PC-9 (cell line): ENCODE results near the gene TMEM132C. TPM values are rescaled to one million over a fixed set of nuclear protein-coding genes. Genes with fewer than 3 reads are reported as not detected.
A peak's percentile ranks its signal among the peaks of the same experiment; 100 is the strongest.

Experiments
- BruUV-seq: library from RNA; stranded (reverse); fragments of 400-500 nt; replicated peaks from 2 replicates; lab custom pipeline; 2021; lab: Mats Ljungman, UMichigan
- CTCF ChIA-PET: fragments of 300-600 bp; sonication (Branson Sonifier 250); formaldehyde crosslinking; loops from one replicate; lab custom pipeline; 2022; ENCODE audit warnings: antibody characterized with exemption; lab: Charles Lee
- POLR2A ChIA-PET: fragments of 300-600 bp; sonication (Branson Sonifier 250); formaldehyde crosslinking; loops from one replicate; lab custom pipeline; 2022; ENCODE audit warnings: antibody characterized with exemption; ENCODE audit not compliant: unreplicated experiment; lab: Charles Lee
- DNase-seq, 2 experiments: peaks; one replicate each; pipeline versions ENCODE4 v3.0.0 to v3.0.0-alpha.2; 2015 to 2022; ENCODE audit warnings: mixed read lengths in 1 of 2
- H2AFZ ChIP-seq: fragments of 200-600 bp; sonication (generic); 2 replicates; pipeline ENCODE4 v1.8.1; 2017; ENCODE audit warnings: antibody characterized with exemption
- H3F3A ChIP-seq: fragments of 200-600 bp; sonication (generic); 2 replicates; pipeline ENCODE4 v1.8.1; 2017; ENCODE audit warnings: antibody characterized with exemption, mild to moderate bottlenecking, low read depth; ENCODE audit not compliant: insufficient read depth
- H3K27ac ChIP-seq: fragments of 200-600 bp; sonication (generic); 2 replicates; pipeline ENCODE4 v1.6.1; 2016; ENCODE audit warnings: mixed run types
- H3K27me3 ChIP-seq: fragments of 200-600 bp; sonication (generic); 2 replicates; pipeline ENCODE4 v1.6.1; 2016; ENCODE audit warnings: low read depth, mixed run types; ENCODE audit not compliant: insufficient read depth
- H3K36me3 ChIP-seq: fragments of 200-600 bp; sonication (generic); 2 replicates; pipeline ENCODE4 v1.6.1; 2016; ENCODE audit warnings: low read depth, mixed run types
- H3K4me1 ChIP-seq: fragments of 200-600 bp; sonication (generic); replicated peaks from 2 replicates; pipeline ENCODE4 v1.6.1; 2016; ENCODE audit warnings: mixed run types; ENCODE audit not compliant: insufficient read depth
- H3K4me2 ChIP-seq: fragments of 200-600 bp; sonication (generic); 2 replicates; pipeline ENCODE4 v1.6.1; 2017; ENCODE audit warnings: mixed run types
- H3K4me3 ChIP-seq: fragments of 200-600 bp; sonication (generic); 2 replicates; pipeline ENCODE4 v1.6.1; 2016; ENCODE audit warnings: mixed run types
- H3K79me2 ChIP-seq: fragments of 200-600 bp; sonication (generic); 2 replicates; pipeline ENCODE4 v1.6.1; 2017; ENCODE audit warnings: low read depth, mixed run types
- H3K9me2 ChIP-seq: fragments of 200-600 bp; sonication (generic); 2 replicates; pipeline ENCODE4 v1.8.1; 2017; ENCODE audit warnings: mild to moderate bottlenecking; ENCODE audit not compliant: insufficient read depth
- H3K9me3 ChIP-seq: fragments of 200-600 bp; sonication (generic); 2 replicates; pipeline ENCODE4 v1.8.1; 2016; ENCODE audit warnings: low read depth; ENCODE audit not compliant: insufficient read depth
- H4K20me1 ChIP-seq: fragments of 200-600 bp; sonication (generic); 2 replicates; pipeline ENCODE4 v1.8.1; 2017; ENCODE audit not compliant: insufficient read depth
- EZH2 ChIP-seq: fragments of 200-600 bp; sonication (generic); IDR thresholded peaks from 2 replicates; pipeline ENCODE4 v1.8.0; 2017; ENCODE audit warnings: antibody characterized with exemption, low read depth
- intact Hi-C: fragments of 100-400 bp; cut with micrococcal nuclease; formaldehyde crosslinking; loops from one replicate; pipeline ENCODE4 v1.10.0; 2022; ENCODE audit not compliant: unreplicated experiment
- total RNA-seq: library from RNA; stranded (reverse); gene quantifications from 2 replicates; pipeline ENCODE4 v1.2.3, GENCODE V29; 2021
- TF ChIP-seq, protein P1 (sequence below): fragments of 200-600 bp; sonication (generic); conservative IDR thresholded peaks from 2 replicates; pipeline ENCODE4 v1.6.1; 2017; ENCODE audit warnings: mixed run types, antibody characterized with exemption, mild to moderate bottlenecking, moderate library complexity

The TMEM132C gene
- total RNA-seq, 1 experiment from 2014 or later = not detected

DNA sequence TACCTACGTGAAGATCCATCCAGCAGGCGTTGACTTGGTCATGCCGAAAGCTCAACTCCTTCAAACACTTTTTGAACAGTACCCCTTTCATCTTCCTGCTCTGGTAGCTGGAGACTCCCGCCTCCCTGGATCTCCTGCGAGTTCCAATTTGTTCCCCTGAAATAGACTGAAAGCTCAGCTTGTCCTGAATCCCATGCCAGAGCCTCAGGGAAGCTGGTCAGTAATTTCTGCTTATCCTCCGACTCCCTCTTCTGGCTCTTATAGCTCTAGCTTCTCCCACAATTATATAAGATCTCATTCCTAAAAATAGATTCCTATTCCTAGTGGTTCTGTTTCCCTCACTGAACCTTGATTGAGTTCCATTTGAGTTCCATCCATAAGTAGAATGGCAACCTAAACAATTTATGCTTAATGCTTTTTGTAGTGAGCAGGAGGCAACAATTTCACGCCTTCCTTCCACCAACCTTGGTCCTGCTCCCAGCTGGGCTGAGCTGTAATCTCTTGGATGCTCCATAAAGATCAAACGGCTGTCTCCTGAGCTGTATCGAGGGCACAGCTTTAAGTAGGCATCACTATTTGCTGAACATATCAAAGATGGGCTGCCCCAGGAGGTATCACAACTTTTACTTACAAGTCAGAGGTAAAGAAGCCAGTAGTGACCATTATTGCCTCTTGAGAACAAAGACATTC, 8.0 kb upstream of the TMEM132C start:
- intact Hi-C loops = no loop called here

GRCh38 chr12:128259556-128260070, 7.4 kb upstream of the TMEM132C start:
- no peaks in the 10 kb centered on the region for H3K4me1 ChIP-seq
- POLR2A ChIA-PET = no interaction called here
- H3F3A ChIP-seq = no peaks in the 10 kb centered on the region
- peak in 1 of 2 experiments; percentile 5 for DNase-seq
- BruUV-seq = no TSS peak
- CTCF ChIA-PET = interaction anchor here (0.5 to 1.5 kb wide), 4 partner anchors 128 to 1754 kb away, joined by 3 to 7 read pairs (median 5); no protein-coding TSS in a partner anchor
- H4K20me1 ChIP-seq = no peaks in the 10 kb centered on the region
- TF ChIP-seq, protein P1, sequence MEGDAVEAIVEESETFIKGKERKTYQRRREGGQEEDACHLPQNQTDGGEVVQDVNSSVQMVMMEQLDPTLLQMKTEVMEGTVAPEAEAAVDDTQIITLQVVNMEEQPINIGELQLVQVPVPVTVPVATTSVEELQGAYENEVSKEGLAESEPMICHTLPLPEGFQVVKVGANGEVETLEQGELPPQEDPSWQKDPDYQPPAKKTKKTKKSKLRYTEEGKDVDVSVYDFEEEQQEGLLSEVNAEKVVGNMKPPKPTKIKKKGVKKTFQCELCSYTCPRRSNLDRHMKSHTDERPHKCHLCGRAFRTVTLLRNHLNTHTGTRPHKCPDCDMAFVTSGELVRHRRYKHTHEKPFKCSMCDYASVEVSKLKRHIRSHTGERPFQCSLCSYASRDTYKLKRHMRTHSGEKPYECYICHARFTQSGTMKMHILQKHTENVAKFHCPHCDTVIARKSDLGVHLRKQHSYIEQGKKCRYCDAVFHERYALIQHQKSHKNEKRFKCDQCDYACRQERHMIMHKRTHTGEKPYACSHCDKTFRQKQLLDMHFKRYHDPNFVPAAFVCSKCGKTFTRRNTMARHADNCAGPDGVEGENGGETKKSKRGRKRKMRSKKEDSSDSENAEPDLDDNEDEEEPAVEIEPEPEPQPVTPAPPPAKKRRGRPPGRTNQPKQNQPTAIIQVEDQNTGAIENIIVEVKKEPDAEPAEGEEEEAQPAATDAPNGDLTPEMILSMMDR = peak; percentile 74
- no peak for TF ChIP-seq EZH2
- H3K4me3 ChIP-seq = no peak overlapping the region
- intact Hi-C loops = no loop called here
- H3K9me2 ChIP-seq = no peaks in the 10 kb centered on the region
- H3K9me3 ChIP-seq = no peaks in the 10 kb centered on the region
- no peak overlapping the region for H2AFZ ChIP-seq
- no peak overlapping the region for H3K4me2 ChIP-seq
- no peaks in the 10 kb centered on the region for H3K36me3 ChIP-seq
- H3K27ac ChIP-seq = no peak overlapping the region
- no peaks in the 10 kb centered on the region for H3K27me3 ChIP-seq
- no peaks in the 10 kb centered on the region for H3K79me2 ChIP-seq

More for the DNA sequence above, 8.0 kb upstream of the TMEM132C start:
- Histone ChIP-seq H3K4me1 (no peaks in the 10 kb centered on the region), H3F3A (no peaks in the 10 kb centered on the region), H3K27ac (no peak overlapping the region), H3K9me3 (no peaks in the 10 kb centered on the region), H3K4me3 (no peak overlapping the region), H2AFZ (no peak overlapping the region), H3K9me2 (no peaks in the 10 kb centered on the region), H3K27me3 (no peaks in the 10 kb centered on the region), H3K36me3 (no peaks in the 10 kb centered on the region), H4K20me1 (no peaks in the 10 kb centered on the region), H3K79me2 (no peaks in the 10 kb centered on the region), H3K4me2 (no peak overlapping the region)
- ChIA-PET POLR2A (no interaction called here), CTCF (interaction anchor here (0.6 to 1.5 kb wide), 3 partner anchors 129 to 1755 kb away, joined by 3 to 7 read pairs (median 7); no protein-coding TSS in a partner anchor)
- TF ChIP-seq, protein P1 = no peak
- TF ChIP-seq EZH2 = no peak
- BruUV-seq = no TSS peak
- DNase-seq = no peak

- BruUV-seq = no TSS peak
- no peak for DNase-seq
- Histone ChIP-seq H3K4me2 (no peak overlapping the region), H3K27me3 (no peaks in the 10 kb centered on the region), H3F3A (no peaks in the 10 kb centered on the region), H2AFZ (no peak overlapping the region), H3K9me3 (no peaks in the 10 kb centered on the region), H4K20me1 (no peaks in the 10 kb centered on the region), H3K9me2 (no peaks in the 10 kb centered on the region), H3K36me3 (no peaks in the 10 kb centered on the region), H3K79me2 (no peaks in the 10 kb centered on the region), H3K4me3 (no peak overlapping the region), H3K4me1 (no peaks in the 10 kb centered on the region), H3K27ac (no peak overlapping the region)
- no peak for TF ChIP-seq EZH2
- TF ChIP-seq, protein P1 = no peak
- intact Hi-C loops = no loop called here
- CTCF ChIA-PET = interaction anchor here (0.6 kb wide), 1 partner anchor 485 kb away, joined by 3 read pairs; no protein-coding TSS in a partner anchor
- POLR2A ChIA-PET = no interaction called here
These were observed 5.2 kb upstream of the TMEM132C start for GRCh38 chr12:128261757-128262156.
